GM19438 (cell line): ENCODE data around the gene SPATA9.

Experiments used
- ATAC-seq: cut with Tn5 transposase; IDR thresholded peaks from one replicate; pipeline ENCODE4 v1.9.1; 2021; ENCODE audit warnings: low read depth; ENCODE audit not compliant: unreplicated experiment

The SPATA9 gene

GRCh38 chr5:95682891-95683290 is at the start of gene SPATA9:
SPATA9 (minus strand) TSS chr5:95682991; CDS start chr5:95682854, 137 bp downstream.
- no peak for ATAC-seq

- peak; percentile 33 for ATAC-seq
These were observed 49.1 kb upstream of the SPATA9 start for GRCh38 chr5:95731571-95732554.

- peak; percentile 52 for ATAC-seq
These were observed 48.2 kb upstream of the SPATA9 start, which contains the start of gene RHOBTB3 for GRCh38 chr5:95730730-95731570. RHOBTB3 (plus strand) TSS chr5:95731336; CDS start chr5:95731683, 347 bp downstream.

GRCh38 chr5:95730011-95730700 is 47.4 kb upstream of the SPATA9 start:
- ATAC-seq = no peak

GRCh38 chr5:95729115-95730010 is 46.6 kb upstream of the SPATA9 start:
- no peak for ATAC-seq

GRCh38 chr5:95728494-95729114 is 45.8 kb upstream of the SPATA9 start:
- no peak for ATAC-seq

GRCh38 chr5:95727764-95728191 is 45.0 kb upstream of the SPATA9 start:
- peak; percentile 31 for ATAC-seq

- no peak for ATAC-seq
These were observed 44.3 kb upstream of the SPATA9 start for GRCh38 chr5:95726811-95727763.

- no peak for ATAC-seq
These were observed 43.4 kb upstream of the SPATA9 start for GRCh38 chr5:95725937-95726810.

GRCh38 chr5:95725071-95725820 is 42.5 kb upstream of the SPATA9 start:
- no peak for ATAC-seq

- no peak for ATAC-seq
These were observed 41.0 kb upstream of the SPATA9 start for GRCh38 chr5:95723632-95724369.

- ATAC-seq = no peak
These were observed 38.9 kb upstream of the SPATA9 start for GRCh38 chr5:95721582-95722295.

- no peak for ATAC-seq
These were observed 37.4 kb upstream of the SPATA9 start for GRCh38 chr5:95720094-95720786.

GRCh38 chr5:95718738-95719137 is 35.9 kb upstream of the SPATA9 start:
- no peak for ATAC-seq
